HepG2 (cell line): Measurements from ENCODE around the gene ODAD4. TPM values are rescaled to one million over a fixed set of nuclear protein-coding genes. Genes with fewer than 3 reads are reported as not detected.

ENCODE experiments used
- ATF1 ChIP-seq: IDR thresholded peaks from 2 replicates; pipeline ENCODE4 v1.6.1; 2016; ENCODE audit warnings: mild to moderate bottlenecking, control low read depth
- GABPA ChIP-seq, 2 experiments: IDR thresholded peaks; 2 replicates each; pipeline ENCODE4 v1.6.1; 2011 to 2016; ENCODE audit warnings: low read depth in 2 of 2, low read length in 1 of 2, missing biosample characterization in 1 of 2, missing genetic modification characterization in 1 of 2
- HNRNPLL ChIP-seq: fragments of 200-400 bp; formaldehyde crosslinking; IDR thresholded peaks from 2 replicates; pipeline ENCODE4 v1.6.1; 2017; ENCODE audit warnings: mild to moderate bottlenecking, low read depth, low read length; ENCODE audit not compliant: poor library complexity, severe bottlenecking
- JUND ChIP-seq: sonication (generic); formaldehyde crosslinking; IDR thresholded peaks from 2 replicates; pipeline ENCODE4 v1.8.0; 2022; ENCODE audit warnings: mild to moderate bottlenecking, missing genetic modification reagents
- KDM4B ChIP-seq: sonication (generic); formaldehyde crosslinking; IDR thresholded peaks from 2 replicates; pipeline ENCODE4 v1.4.0; 2020; ENCODE audit warnings: missing genetic modification reagents
- MED13 ChIP-seq: sonication (generic); formaldehyde crosslinking; IDR thresholded peaks from 2 replicates; pipeline ENCODE4 v1.5.0; 2020; ENCODE audit warnings: missing genetic modification reagents
- MIXL1 ChIP-seq: IDR thresholded peaks from 2 replicates; pipeline ENCODE4 v1.6.1; 2016
- PPARG ChIP-seq: conservative IDR thresholded peaks from 2 replicates; pipeline ENCODE4 v1.6.1; 2016; ENCODE audit warnings: missing biosample characterization, missing genetic modification reagents
- RARA ChIP-seq: IDR thresholded peaks from 2 replicates; pipeline ENCODE4 v1.6.1; 2016; ENCODE audit warnings: missing genetic modification reagents, missing compliant biosample characterization
- RXRB ChIP-seq: IDR thresholded peaks from 2 replicates; pipeline ENCODE4 v1.6.1; 2016; ENCODE audit warnings: borderline replicate concordance, missing genetic modification reagents, missing compliant biosample characterization
- SP4 ChIP-seq: sonication (generic); formaldehyde crosslinking; IDR thresholded peaks from 2 replicates; pipeline ENCODE4 v1.8.1; 2023; ENCODE audit warnings: mild to moderate bottlenecking, missing genetic modification reagents
- SRF ChIP-seq: IDR thresholded peaks from 2 replicates; pipeline ENCODE4 v1.6.1; 2011; ENCODE audit warnings: mild to moderate bottlenecking, low read depth, low read length, moderate library complexity
- SRY ChIP-seq: sonication (generic); formaldehyde crosslinking; IDR thresholded peaks from 2 replicates; pipeline ENCODE4 v1.8.0; 2022; ENCODE audit warnings: mild to moderate bottlenecking, missing genetic modification reagents
- TCF7 ChIP-seq: sonication (generic); IDR thresholded peaks from 2 replicates; pipeline ENCODE4 v1.6.1; 2016; ENCODE audit warnings: antibody characterized with exemption, low read depth
- THYN1 ChIP-seq: sonication (generic); formaldehyde crosslinking; IDR thresholded peaks from 2 replicates; pipeline ENCODE4 v1.8.1; 2023; ENCODE audit warnings: low read depth, mild to moderate bottlenecking, moderate library complexity, missing genetic modification reagents, borderline replicate concordance
- ZNF160 ChIP-seq: sonication (generic); formaldehyde crosslinking; IDR thresholded peaks from 2 replicates; pipeline ENCODE4 v1.8.0; 2022; ENCODE audit warnings: mild to moderate bottlenecking, inconsistent platforms, missing genetic modification reagents
- ZNF251 ChIP-seq: sonication (generic); formaldehyde crosslinking; IDR thresholded peaks from 2 replicates; pipeline ENCODE4 v1.9.0; 2021; ENCODE audit warnings: mild to moderate bottlenecking, missing genetic modification reagents
- ZNF282 ChIP-seq: fragments of 450-650 bp; IDR thresholded peaks from 2 replicates; pipeline ENCODE4 v1.6.1; 2018; ENCODE audit not compliant: partially characterized antibody
- ZNF333 ChIP-seq: sonication (generic); formaldehyde crosslinking; IDR thresholded peaks from 2 replicates; pipeline ENCODE4 v1.4.0; 2020; ENCODE audit warnings: mild to moderate bottlenecking, missing genetic modification reagents, borderline replicate concordance
- ZSCAN30 ChIP-seq: sonication (generic); formaldehyde crosslinking; IDR thresholded peaks from 2 replicates; pipeline ENCODE4 v1.5.0; 2020; ENCODE audit warnings: mild to moderate bottlenecking, missing genetic modification reagents
- polyA plus RNA-seq, 8 experiments: library from polyadenylated mRNA; depleted of rRNA in 3 of 8; stranded (reverse) in 7 of 8; unstranded in 1 of 8; fragments of >200 nt; fragmentation: Illumina TruSeq in 4 of 8; extraction: Trizol in 4 of 8; gene quantifications; 2 replicates each; pipeline versions ENCODE4 v1.2.1 to v1.2.3, GENCODE V29; 2011 to 2016; ENCODE audit warnings: low read depth in 4 of 8, missing spikeins in 1 of 8, mixed read lengths in 1 of 8; ENCODE audit not compliant: insufficient read depth in 1 of 8
- total RNA-seq, 5 experiments: library from RNA; depleted of rRNA; stranded (reverse); fragments of >200 nt; fragmentation: Illumina TruSeq; extraction: Trizol; gene quantifications; 2 replicates each; pipeline ENCODE4 v1.2.3, GENCODE V29; 2016; ENCODE audit warnings: low read depth in 1 of 5
- TF ChIP-seq, protein P1 (sequence below): sonication (generic); formaldehyde crosslinking; IDR thresholded peaks from 2 replicates; pipeline ENCODE4 v1.4.0; 2020; ENCODE audit warnings: missing genetic modification reagents, borderline replicate concordance
- TF ChIP-seq, protein P2 (sequence below): sonication (generic); formaldehyde crosslinking; conservative IDR thresholded peaks from 2 replicates; pipeline ENCODE4 v1.8.0; 2022; ENCODE audit warnings: mild to moderate bottlenecking, moderate library complexity, missing genetic modification reagents
- TF ChIP-seq, protein P3 (sequence below): IDR thresholded peaks from 2 replicates; pipeline ENCODE4 v1.6.1; 2016; ENCODE audit warnings: missing genetic modification reagents, missing compliant biosample characterization
- TF ChIP-seq, protein P4 (sequence below): IDR thresholded peaks from 2 replicates; pipeline ENCODE4 v1.6.1; 2016; ENCODE audit warnings: low read depth, borderline replicate concordance

ODAD4 gene
- total and polyA plus RNA-seq, 2 of the 13 experiments (the other 11 are each of a cell fraction or from before 2014, with no cell fraction given), result 0.48 to 0.53 TPM

DNA sequence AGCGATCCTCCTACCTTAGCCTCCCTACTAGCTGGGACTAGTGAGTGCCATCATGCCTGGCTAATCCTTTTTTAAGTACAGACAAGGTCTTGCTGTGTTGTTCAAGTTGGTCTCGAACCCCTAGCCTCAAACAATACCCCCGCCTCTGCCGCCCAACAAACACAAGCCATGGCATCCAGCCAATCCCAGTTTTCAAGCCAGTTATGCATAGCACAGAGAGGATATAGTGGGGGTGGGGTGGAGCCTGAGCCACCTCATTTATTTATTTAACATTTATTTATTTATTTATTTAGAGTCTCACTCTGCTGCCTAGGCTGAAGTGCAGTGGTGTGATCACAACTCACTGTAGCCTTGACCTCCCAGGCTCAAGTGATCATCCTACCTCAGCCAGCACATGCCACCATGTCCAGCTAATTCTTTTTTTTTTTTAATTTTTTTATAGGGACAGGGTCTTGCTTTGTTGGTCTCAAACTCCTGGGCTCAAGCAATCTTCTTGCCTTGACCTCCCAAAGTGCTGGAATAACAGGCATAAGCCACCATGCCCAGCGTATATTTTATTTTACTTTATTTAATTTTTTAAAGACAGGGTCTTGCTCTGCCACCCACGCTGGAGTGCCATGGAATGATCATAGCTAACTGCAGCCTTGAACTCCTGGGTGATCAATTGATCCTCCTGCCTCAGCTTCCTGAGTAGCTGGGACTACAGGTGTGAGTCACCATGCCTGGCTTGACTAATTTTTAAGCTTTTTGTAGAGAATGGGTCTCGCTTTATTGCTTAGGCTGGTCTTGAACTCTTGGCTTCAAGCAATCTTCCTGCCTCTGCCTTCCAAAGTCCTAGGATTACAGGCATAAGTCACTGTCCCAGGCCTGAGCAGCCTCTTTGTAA lies 39.0 kb upstream of the ODAD4 start (continued):
- TF ChIP-seq, protein P1, sequence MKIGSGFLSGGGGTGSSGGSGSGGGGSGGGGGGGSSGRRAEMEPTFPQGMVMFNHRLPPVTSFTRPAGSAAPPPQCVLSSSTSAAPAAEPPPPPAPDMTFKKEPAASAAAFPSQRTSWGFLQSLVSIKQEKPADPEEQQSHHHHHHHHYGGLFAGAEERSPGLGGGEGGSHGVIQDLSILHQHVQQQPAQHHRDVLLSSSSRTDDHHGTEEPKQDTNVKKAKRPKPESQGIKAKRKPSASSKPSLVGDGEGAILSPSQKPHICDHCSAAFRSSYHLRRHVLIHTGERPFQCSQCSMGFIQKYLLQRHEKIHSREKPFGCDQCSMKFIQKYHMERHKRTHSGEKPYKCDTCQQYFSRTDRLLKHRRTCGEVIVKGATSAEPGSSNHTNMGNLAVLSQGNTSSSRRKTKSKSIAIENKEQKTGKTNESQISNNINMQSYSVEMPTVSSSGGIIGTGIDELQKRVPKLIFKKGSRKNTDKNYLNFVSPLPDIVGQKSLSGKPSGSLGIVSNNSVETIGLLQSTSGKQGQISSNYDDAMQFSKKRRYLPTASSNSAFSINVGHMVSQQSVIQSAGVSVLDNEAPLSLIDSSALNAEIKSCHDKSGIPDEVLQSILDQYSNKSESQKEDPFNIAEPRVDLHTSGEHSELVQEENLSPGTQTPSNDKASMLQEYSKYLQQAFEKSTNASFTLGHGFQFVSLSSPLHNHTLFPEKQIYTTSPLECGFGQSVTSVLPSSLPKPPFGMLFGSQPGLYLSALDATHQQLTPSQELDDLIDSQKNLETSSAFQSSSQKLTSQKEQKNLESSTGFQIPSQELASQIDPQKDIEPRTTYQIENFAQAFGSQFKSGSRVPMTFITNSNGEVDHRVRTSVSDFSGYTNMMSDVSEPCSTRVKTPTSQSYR (CRISPR knock-in tag), result peak; percentile 68; the same call in 1 of the 2 replicates
- no peak for TF ChIP-seq ZNF160 (CRISPR knock-in tag)
- no peak for TF ChIP-seq SP4 (CRISPR knock-in tag)
- TF ChIP-seq MED13 (CRISPR knock-in tag), result no peak
- no peak for TF ChIP-seq PPARG (CRISPR knock-in tag)
- no peak for TF ChIP-seq ZNF251 (CRISPR knock-in tag)
- TF ChIP-seq SRF, result no peak
- no peak for TF ChIP-seq THYN1 (CRISPR knock-in tag)
- no peak for TF ChIP-seq KDM4B
- TF ChIP-seq, protein P2, sequence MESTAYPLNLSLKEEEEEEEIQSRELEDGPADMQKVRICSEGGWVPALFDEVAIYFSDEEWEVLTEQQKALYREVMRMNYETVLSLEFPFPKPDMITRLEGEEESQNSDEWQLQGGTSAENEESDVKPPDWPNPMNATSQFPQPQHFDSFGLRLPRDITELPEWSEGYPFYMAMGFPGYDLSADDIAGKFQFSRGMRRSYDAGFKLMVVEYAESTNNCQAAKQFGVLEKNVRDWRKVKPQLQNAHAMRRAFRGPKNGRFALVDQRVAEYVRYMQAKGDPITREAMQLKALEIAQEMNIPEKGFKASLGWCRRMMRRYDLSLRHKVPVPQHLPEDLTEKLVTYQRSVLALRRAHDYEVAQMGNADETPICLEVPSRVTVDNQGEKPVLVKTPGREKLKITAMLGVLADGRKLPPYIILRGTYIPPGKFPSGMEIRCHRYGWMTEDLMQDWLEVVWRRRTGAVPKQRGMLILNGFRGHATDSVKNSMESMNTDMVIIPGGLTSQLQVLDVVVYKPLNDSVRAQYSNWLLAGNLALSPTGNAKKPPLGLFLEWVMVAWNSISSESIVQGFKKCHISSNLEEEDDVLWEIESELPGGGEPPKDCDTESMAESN (CRISPR knock-in tag), result no peak
- TF ChIP-seq TCF7, result no peak
- no peak for TF ChIP-seq ZSCAN30 (CRISPR knock-in tag)
- TF ChIP-seq JUND, result no peak
- TF ChIP-seq RXRB, result peak; percentile 13; the same call in 1 of the 2 replicates
- TF ChIP-seq ZNF282, result no peak
- peak; percentile 65 for TF ChIP-seq RARA (CRISPR knock-in tag)
- no peak for TF ChIP-seq HNRNPLL
- no peak for TF ChIP-seq ZNF333 (CRISPR knock-in tag)
- TF ChIP-seq MIXL1 (CRISPR knock-in tag), result 0 out of 2 replicates have a peak, but pooled peaks have one; percentile 15
- no peak for TF ChIP-seq ATF1 (CRISPR knock-in tag)
- TF ChIP-seq, protein P3, sequence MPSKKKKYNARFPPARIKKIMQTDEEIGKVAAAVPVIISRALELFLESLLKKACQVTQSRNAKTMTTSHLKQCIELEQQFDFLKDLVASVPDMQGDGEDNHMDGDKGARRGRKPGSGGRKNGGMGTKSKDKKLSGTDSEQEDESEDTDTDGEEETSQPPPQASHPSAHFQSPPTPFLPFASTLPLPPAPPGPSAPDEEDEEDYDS (CRISPR knock-in tag), result 0 out of 2 replicates have a peak, but pooled peaks have one; percentile 16
- no peak for TF ChIP-seq GABPA (IDR thresholded peaks at IDR 0.05; ENCODE audit: low read depth, low read length)
- no peak for TF ChIP-seq GABPA (CRISPR knock-in tag; IDR thresholded peaks at IDR 0.05; ENCODE audit: low read depth)
- no peak for TF ChIP-seq SRY (CRISPR knock-in tag)
- TF ChIP-seq, protein P4, sequence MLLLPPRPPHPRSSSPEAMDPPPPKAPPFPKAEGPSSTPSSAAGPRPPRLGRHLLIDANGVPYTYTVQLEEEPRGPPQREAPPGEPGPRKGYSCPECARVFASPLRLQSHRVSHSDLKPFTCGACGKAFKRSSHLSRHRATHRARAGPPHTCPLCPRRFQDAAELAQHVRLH, result no peak
